Measurements from ENCODE around the gene PCDHGA7.

GRCh38 chr5:141366016-141366896, 16.3 kb upstream of the PCDHGA7 start:
- TF ChIP-seq CTCF (IDR thresholded peaks at IDR 0.05): no peak
- no peak for TF ChIP-seq POLR2A (IDR thresholded peaks at IDR 0.05)

Data from Peyer's patch (tissue), 4 donors.